Coronary artery (tissue), 2 donors: Measurements from ENCODE around the gene KATNA1.
A peak's percentile ranks its signal among the peaks of the same experiment; 100 is the strongest.

ENCODE experiments used
- DNase-seq: peaks from one replicate; pipeline ENCODE4 v3.0.0-alpha.2; 2017; ENCODE audit warnings: low spot score
- H3K27ac ChIP-seq, 2 donors: fragments of 200-600 bp; sonication (generic); one replicate each; pipeline ENCODE4 v1.5.1; 2016 to 2019
- H3K4me3 ChIP-seq: fragments of 200-600 bp; sonication (generic); 2 replicates; pipeline ENCODE4 v1.5.1; 2016; ENCODE audit warnings: mild to moderate bottlenecking, moderate library complexity
- TF ChIP-seq, protein P1 (sequence below): fragments of 200-600 bp; sonication (generic); IDR thresholded peaks from one replicate; pipeline ENCODE4 v1.5.1; 2019; ENCODE audit warnings: antibody characterized with exemption

The KATNA1 gene

DNA sequence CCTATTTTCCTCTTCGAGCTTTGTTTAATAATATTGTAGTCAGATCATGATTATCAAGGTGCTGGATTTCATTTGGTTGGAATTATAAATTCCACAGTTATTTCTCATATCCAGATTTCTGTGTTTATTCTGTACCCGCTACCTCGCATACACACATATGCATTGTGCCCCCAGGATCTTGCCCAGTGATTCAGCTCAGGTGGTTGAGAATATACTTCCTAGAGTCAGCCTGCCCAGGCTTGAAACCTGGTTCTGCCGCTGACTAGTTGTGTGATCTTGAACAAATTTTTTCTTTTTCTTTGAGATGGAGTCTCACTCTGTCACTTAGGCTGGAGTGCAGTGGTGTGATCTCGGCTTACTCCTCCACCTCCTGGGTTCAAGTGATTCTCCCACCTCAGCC is 67.6 kb downstream of the KATNA1 start:
- no peak for DNase-seq
- no peak overlapping the region for H3K4me3 ChIP-seq
- no peak overlapping the region for H3K27ac ChIP-seq
- TF ChIP-seq, protein P1, sequence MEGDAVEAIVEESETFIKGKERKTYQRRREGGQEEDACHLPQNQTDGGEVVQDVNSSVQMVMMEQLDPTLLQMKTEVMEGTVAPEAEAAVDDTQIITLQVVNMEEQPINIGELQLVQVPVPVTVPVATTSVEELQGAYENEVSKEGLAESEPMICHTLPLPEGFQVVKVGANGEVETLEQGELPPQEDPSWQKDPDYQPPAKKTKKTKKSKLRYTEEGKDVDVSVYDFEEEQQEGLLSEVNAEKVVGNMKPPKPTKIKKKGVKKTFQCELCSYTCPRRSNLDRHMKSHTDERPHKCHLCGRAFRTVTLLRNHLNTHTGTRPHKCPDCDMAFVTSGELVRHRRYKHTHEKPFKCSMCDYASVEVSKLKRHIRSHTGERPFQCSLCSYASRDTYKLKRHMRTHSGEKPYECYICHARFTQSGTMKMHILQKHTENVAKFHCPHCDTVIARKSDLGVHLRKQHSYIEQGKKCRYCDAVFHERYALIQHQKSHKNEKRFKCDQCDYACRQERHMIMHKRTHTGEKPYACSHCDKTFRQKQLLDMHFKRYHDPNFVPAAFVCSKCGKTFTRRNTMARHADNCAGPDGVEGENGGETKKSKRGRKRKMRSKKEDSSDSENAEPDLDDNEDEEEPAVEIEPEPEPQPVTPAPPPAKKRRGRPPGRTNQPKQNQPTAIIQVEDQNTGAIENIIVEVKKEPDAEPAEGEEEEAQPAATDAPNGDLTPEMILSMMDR = no peak

DNA sequence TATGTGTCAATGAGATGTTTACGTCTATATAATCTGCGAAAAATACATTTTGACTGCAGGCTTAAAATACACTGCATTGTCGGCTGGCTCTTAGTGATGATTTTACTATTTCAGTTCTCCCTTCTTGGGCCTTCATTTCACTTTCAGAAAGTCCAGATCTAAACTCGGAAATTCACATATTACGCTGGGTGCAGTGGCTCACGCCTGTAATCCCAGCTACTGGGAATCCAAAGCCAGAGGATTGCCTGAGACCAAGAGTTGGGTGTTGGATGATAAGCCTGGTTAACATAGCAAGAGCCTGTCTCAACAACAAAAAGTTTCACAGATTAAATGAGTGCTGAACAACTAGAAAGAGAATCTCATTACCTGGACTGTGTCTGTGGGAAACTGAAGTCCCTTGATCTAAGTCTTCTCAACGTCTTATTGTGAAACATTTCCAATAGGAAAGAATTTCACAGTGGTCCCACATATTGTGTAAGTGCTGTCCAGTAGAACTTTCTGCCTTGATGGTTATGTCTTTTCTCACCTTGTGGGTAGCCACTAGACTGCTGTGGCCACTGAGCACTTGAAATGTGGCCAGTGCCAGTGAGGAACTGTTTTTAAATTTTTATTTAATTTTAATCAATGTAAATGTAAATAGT is 80.4 kb downstream of the KATNA1 start:
- no peak for DNase-seq
- Histone ChIP-seq H3K4me3 (no peak overlapping the region), H3K27ac (no peak overlapping the region)
- TF ChIP-seq, protein P1 = no peak

DNA sequence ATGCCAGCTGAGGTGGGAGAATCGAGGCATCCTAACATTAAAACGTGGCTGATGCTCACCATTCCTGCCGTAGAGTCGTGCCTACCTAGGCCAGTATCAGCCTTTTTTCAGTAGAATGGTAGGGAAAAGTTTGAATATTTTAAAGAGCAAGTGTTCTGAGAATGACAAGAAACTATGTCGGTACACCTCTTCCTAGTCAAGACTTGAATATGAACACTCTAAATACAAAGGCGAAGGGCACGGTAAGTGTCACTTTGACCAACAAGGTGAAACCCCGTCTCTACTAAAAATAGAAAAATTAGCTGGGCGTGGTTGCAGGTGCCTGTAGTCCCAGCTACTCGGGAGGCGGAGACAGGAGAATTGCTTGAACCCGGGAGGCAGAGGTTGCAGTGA is 81.3 kb downstream of the KATNA1 start:
- TF ChIP-seq, protein P1 = no peak
- DNase-seq = no peak
- peak overlapping the region; percentile 90 to 96 for H3K27ac ChIP-seq
- H3K4me3 ChIP-seq = peak overlapping the region; percentile 98

DNA sequence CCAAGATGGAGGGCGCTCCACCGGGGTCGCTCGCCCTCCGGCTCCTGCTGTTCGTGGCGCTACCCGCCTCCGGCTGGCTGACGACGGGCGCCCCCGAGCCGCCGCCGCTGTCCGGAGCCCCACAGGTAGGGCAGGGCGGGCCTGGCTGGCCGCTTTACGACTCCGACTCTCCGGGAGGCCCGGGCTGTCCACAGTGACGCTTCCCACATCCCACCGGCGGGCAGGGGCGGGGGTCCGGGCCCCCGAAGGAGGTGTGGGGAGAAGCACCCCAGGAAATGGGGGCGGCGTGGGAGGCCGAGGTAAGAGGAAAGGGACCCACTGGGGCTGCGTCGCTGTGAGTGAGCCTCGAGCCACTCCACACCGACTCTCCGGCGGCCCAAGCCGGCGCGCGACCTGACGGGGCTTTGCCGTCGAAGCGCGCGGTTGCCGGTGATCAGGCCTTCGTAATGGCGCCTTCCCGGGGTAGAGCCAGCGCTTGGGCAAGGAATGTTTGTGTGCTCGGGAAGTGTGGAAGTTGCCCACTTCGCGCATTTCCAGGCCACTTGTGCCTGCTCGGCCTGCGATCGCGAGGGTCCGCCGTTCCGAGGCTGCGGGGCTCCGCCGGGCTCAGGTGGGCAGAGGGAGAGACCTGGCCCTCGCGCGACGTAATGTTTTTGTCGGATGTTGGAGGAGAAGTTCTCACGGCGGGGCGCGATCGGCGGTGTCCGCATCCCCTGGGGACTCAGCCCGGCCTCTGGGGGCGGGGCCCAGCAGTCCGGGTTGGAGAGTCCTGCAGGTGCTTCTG is 81.9 kb downstream of the KATNA1 start:
- H3K27ac ChIP-seq = peak overlapping the region; percentile 90 to 96
- H3K4me3 ChIP-seq = peak overlapping the region; percentile 98
- DNase-seq = peak; percentile 75
- TF ChIP-seq, protein P1 = no peak

DNA sequence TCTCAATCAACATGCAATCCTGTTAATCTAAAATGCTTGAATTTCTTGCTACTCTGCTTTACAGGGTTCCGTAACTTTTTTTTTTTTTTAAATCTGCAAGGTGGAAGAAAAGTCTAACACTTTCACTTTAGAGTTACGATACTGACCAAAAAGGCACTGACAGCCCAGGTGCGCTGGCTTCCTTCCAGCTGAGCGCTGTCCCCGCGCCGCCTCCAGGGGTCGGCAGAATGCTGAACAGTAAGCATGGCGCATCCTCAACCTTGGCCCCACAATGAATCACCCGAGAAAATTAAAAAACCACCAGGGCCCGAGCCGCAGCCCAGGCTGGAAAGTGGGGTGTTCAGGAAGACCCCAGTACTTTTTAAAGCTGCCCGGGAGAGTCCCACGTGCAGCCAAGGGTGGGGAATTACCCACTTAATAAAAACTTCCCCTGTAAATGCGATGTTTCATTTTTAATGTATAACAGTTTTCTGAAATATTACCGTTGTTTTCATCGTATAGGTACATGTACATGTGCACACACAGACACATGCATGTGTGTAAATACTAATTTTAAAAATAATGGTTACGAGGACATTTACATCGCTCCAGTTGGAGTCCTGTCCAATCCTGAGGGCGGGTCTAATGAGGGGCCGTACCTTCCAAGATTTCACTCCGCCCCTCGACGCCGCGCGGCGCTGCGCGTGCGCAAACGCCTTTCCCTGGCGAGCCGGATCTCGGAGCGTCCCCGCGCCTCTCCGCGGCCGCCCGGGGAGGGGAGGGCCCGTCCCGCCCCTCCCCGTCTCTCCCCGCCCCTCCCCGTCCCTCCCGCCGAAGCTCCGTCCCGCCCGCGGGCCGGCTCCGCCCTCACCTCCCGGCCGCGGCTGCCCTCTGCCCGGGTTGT is 82.7 kb downstream of the KATNA1 start, which contains the start of gene GINM1:
GINM1 (plus strand) TSS at position 849 of the 883 bp plus-strand sequence. CDS start 40 bp downstream, outside the sequence.
- Histone ChIP-seq H3K4me3 (peak within 1 kb of the TSS; percentile 98), H3K27ac (peak within 1 kb of the TSS; percentile 90 to 96)
- DNase-seq = peak; percentile 94
- TF ChIP-seq, protein P1 = no peak

DNA sequence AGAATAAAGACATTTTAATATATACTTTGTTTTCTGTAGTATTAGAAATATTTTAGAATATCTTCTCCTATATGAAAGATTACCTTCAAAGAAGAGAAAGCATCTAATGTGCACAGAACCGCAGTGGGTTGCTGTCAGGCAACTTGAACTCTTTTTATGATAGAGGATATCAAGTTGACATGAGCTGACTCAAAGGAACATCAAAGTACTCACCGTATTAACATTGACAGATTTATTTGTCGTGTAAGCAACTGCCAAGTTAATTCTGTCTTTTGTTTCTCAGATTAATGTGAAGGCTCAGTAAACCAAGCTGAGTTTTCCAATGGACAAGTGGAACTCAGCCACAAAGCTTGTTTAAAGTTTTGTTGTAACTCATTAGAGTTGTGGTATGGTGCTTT is 84.6 kb downstream of the KATNA1 start:
- TF ChIP-seq, protein P1 = no peak
- no peak overlapping the region for H3K4me3 ChIP-seq
- no peak overlapping the region for H3K27ac ChIP-seq
- no peak for DNase-seq
